ENCODE measurements around the gene TSPAN33.

The TSPAN33 gene

DNA sequence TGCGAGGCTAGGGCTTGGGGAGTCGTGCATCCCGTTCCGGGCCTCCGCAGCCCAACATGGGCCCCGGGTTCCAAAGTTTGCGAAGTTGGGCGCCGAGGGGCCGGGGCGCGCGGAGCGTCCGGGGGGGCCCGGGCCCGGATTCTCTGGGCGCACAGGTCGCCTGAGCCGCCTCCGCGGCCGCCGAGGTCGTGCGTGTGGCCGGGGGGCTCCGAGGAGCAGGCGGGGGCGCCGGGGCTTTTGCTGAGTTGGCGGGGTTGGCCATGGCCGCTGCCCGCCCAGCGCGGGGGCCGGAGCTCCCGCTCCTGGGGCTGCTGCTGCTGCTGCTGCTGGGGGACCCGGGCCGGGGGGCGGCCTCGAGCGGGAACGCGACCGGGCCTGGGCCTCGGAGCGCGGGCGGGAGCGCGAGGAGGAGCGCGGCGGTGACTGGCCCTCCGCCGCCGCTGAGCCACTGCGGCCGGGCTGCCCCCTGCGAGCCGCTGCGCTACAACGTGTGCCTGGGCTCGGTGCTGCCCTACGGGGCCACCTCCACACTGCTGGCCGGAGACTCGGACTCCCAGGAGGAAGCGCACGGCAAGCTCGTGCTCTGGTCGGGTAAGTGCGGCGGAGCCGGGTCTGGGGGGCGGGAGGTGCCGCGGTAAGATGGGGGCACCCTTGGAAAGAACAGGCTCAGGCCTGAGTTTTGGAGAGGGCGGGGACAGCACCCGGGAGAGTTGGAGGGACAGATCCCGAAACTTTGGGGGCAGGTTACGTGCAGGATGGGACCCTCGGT is 44.6 kb downstream of the TSPAN33 start (continued):
- TF ChIP-seq, protein P1, sequence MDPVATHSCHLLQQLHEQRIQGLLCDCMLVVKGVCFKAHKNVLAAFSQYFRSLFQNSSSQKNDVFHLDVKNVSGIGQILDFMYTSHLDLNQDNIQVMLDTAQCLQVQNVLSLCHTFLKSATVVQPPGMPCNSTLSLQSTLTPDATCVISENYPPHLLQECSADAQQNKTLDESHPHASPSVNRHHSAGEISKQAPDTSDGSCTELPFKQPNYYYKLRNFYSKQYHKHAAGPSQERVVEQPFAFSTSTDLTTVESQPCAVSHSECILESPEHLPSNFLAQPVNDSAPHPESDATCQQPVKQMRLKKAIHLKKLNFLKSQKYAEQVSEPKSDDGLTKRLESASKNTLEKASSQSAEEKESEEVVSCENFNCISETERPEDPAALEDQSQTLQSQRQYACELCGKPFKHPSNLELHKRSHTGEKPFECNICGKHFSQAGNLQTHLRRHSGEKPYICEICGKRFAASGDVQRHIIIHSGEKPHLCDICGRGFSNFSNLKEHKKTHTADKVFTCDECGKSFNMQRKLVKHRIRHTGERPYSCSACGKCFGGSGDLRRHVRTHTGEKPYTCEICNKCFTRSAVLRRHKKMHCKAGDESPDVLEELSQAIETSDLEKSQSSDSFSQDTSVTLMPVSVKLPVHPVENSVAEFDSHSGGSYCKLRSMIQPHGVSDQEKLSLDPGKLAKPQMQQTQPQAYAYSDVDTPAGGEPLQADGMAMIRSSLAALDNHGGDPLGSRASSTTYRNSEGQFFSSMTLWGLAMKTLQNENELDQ (tag by site-specific recombination; IDR thresholded peaks at IDR 0.05; ENCODE audit: low read depth) = no peak
- TF ChIP-seq ZNF37A (tag by site-specific recombination; IDR thresholded peaks at IDR 0.05) (no peak), ZNF488 (tag by site-specific recombination; IDR thresholded peaks at IDR 0.05) (no peak), PRDM1 (tag by site-specific recombination; IDR thresholded peaks at IDR 0.05) (no peak), ZBTB44 (tag by site-specific recombination; IDR thresholded peaks at IDR 0.05) (no peak), HOXD13 (CRISPR knock-in tag; IDR thresholded peaks at IDR 0.05; ENCODE audit: borderline replicate concordance) (no peak), ZNF391 (tag by site-specific recombination; IDR thresholded peaks at IDR 0.05; ENCODE audit: borderline replicate concordance, low read depth) (no peak), PATZ1 (tag by site-specific recombination; IDR thresholded peaks at IDR 0.05) (peak; percentile 84), HOXC10 (CRISPR knock-in tag; IDR thresholded peaks at IDR 0.05) (no peak), IKZF3 (tag by site-specific recombination; IDR thresholded peaks at IDR 0.05) (no peak), ZNF580 (tag by site-specific recombination; IDR thresholded peaks at IDR 0.05) (no peak), KLF10 (tag by site-specific recombination; IDR thresholded peaks at IDR 0.05) (no peak), ZNF837 (tag by site-specific recombination; IDR thresholded peaks at IDR 0.05) (no peak), ZNF768 (tag by site-specific recombination; IDR thresholded peaks at IDR 0.05) (no peak), ZBTB8A (tag by site-specific recombination; IDR thresholded peaks at IDR 0.05) (no peak), ZBTB1 (tag by site-specific recombination; IDR thresholded peaks at IDR 0.05) (no peak), PRDM6 (tag by site-specific recombination; IDR thresholded peaks at IDR 0.05) (no peak), ZNF558 (tag by site-specific recombination; IDR thresholded peaks at IDR 0.05) (no peak), ZNF549 (tag by site-specific recombination; IDR thresholded peaks at IDR 0.05) (no peak), ZNF843 (tag by site-specific recombination; IDR thresholded peaks at IDR 0.05) (no peak), ZNF155 (tag by site-specific recombination; IDR thresholded peaks at IDR 0.05) (no peak)
- TF ChIP-seq, protein P2, sequence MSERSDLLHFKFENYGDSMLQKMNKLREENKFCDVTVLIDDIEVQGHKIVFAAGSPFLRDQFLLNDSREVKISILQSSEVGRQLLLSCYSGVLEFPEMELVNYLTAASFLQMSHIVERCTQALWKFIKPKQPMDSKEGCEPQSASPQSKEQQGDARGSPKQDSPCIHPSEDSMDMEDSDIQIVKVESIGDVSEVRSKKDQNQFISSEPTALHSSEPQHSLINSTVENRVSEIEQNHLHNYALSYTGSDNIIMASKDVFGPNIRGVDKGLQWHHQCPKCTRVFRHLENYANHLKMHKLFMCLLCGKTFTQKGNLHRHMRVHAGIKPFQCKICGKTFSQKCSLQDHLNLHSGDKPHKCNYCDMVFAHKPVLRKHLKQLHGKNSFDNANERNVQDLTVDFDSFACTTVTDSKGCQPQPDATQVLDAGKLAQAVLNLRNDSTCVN (tag by site-specific recombination; optimal IDR thresholded peaks at IDR 0.05) = peak; percentile 71
- TF ChIP-seq, protein P3, sequence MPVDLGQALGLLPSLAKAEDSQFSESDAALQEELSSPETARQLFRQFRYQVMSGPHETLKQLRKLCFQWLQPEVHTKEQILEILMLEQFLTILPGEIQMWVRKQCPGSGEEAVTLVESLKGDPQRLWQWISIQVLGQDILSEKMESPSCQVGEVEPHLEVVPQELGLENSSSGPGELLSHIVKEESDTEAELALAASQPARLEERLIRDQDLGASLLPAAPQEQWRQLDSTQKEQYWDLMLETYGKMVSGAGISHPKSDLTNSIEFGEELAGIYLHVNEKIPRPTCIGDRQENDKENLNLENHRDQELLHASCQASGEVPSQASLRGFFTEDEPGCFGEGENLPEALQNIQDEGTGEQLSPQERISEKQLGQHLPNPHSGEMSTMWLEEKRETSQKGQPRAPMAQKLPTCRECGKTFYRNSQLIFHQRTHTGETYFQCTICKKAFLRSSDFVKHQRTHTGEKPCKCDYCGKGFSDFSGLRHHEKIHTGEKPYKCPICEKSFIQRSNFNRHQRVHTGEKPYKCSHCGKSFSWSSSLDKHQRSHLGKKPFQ (tag by site-specific recombination; IDR thresholded peaks at IDR 0.05) = no peak
- TF ChIP-seq, protein P4, sequence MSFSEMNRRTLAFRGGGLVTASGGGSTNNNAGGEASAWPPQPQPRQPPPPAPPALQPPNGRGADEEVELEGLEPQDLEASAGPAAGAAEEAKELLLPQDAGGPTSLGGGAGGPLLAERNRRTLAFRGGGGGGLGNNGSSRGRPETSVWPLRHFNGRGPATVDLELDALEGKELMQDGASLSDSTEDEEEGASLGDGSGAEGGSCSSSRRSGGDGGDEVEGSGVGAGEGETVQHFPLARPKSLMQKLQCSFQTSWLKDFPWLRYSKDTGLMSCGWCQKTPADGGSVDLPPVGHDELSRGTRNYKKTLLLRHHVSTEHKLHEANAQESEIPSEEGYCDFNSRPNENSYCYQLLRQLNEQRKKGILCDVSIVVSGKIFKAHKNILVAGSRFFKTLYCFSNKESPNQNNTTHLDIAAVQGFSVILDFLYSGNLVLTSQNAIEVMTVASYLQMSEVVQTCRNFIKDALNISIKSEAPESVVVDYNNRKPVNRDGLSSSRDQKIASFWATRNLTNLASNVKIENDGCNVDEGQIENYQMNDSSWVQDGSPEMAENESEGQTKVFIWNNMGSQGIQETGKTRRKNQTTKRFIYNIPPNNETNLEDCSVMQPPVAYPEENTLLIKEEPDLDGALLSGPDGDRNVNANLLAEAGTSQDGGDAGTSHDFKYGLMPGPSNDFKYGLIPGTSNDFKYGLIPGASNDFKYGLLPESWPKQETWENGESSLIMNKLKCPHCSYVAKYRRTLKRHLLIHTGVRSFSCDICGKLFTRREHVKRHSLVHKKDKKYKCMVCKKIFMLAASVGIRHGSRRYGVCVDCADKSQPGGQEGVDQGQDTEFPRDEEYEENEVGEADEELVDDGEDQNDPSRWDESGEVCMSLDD (tag by site-specific recombination; IDR thresholded peaks at IDR 0.05) = peak; percentile 76

All from HEK293 (cell line).